HG03565 (cell line): Measurements from ENCODE around the gene CMTM2.
"Not testable (repeated sequence)": the region's sequence is repeated elsewhere in the genome, so short reads cannot be mapped to it uniquely, and the experiment has no call there.

Source experiments
- ATAC-seq: cut with Tn5 transposase; IDR thresholded peaks from one replicate; pipeline ENCODE4 v1.9.1; 2021; ENCODE audit warnings: mild to moderate bottlenecking, moderate library complexity; ENCODE audit not compliant: unreplicated experiment

The CMTM2 gene

GRCh38 chr16:66552286-66553177 lies 26.7 kb upstream of the CMTM2 start, which contains the start of gene CKLF:
Gene CKLF, plus strand, starts transcription at chr16:66552576. Its CDS starts 140 bp downstream, at chr16:66552716.
- peak; percentile 61 for ATAC-seq

GRCh38 chr16:66553223-66553622 lies 26.0 kb upstream of the CMTM2 start:
- ATAC-seq: no peak

GRCh38 chr16:66554021-66554420 lies 25.2 kb upstream of the CMTM2 start:
- no peak for ATAC-seq

- no peak for ATAC-seq
Measured at GRCh38 chr16:66554495-66554894, 24.8 kb upstream of the CMTM2 start.

GRCh38 chr16:66560107-66560506 lies 19.2 kb upstream of the CMTM2 start:
- ATAC-seq: no peak

- no peak for ATAC-seq
Measured at GRCh38 chr16:66561381-66562080, 17.7 kb upstream of the CMTM2 start.

GRCh38 chr16:66562409-66562808 lies 16.9 kb upstream of the CMTM2 start:
- no peak for ATAC-seq

GRCh38 chr16:66562986-66563385 lies 16.3 kb upstream of the CMTM2 start:
- no peak for ATAC-seq

GRCh38 chr16:66563574-66564334 lies 15.5 kb upstream of the CMTM2 start:
- ATAC-seq: no peak

GRCh38 chr16:66566051-66566901 lies 13.0 kb upstream of the CMTM2 start, which contains the start of gene CMTM1:
Gene CMTM1, plus strand, starts transcription at chr16:66566439. Its CDS starts 75 bp downstream, at chr16:66566514.
- ATAC-seq: no peak

GRCh38 chr16:66567270-66567669 lies 12.0 kb upstream of the CMTM2 start:
- not testable (repeated sequence) for ATAC-seq

- no peak for ATAC-seq
Measured at GRCh38 chr16:66568355-66568754, 10.9 kb upstream of the CMTM2 start.

GRCh38 chr16:66569131-66569530 lies 10.1 kb upstream of the CMTM2 start:
- no peak for ATAC-seq

GRCh38 chr16:66569827-66570405 lies 9.3 kb upstream of the CMTM2 start:
- ATAC-seq: no peak

GRCh38 chr16:66572356-66572755 lies 6.9 kb upstream of the CMTM2 start:
- no peak for ATAC-seq

GRCh38 chr16:66574081-66574480 lies 5.2 kb upstream of the CMTM2 start:
- no peak for ATAC-seq

GRCh38 chr16:66574531-66574930 lies 4.7 kb upstream of the CMTM2 start:
- ATAC-seq: no peak

- no peak for ATAC-seq
Measured at GRCh38 chr16:66575060-66575459, 4.2 kb upstream of the CMTM2 start.

GRCh38 chr16:66576296-66576695 lies 3.0 kb upstream of the CMTM2 start:
- no peak for ATAC-seq
